ENCODE data around the gene PANK3.
A peak's percentile ranks its signal among the peaks of the same experiment; 100 is the strongest.
"Not testable (repeated sequence)": the region's sequence is repeated elsewhere in the genome, so short reads cannot be mapped to it uniquely, and the experiment has no call there.

PANK3 gene

DNA sequence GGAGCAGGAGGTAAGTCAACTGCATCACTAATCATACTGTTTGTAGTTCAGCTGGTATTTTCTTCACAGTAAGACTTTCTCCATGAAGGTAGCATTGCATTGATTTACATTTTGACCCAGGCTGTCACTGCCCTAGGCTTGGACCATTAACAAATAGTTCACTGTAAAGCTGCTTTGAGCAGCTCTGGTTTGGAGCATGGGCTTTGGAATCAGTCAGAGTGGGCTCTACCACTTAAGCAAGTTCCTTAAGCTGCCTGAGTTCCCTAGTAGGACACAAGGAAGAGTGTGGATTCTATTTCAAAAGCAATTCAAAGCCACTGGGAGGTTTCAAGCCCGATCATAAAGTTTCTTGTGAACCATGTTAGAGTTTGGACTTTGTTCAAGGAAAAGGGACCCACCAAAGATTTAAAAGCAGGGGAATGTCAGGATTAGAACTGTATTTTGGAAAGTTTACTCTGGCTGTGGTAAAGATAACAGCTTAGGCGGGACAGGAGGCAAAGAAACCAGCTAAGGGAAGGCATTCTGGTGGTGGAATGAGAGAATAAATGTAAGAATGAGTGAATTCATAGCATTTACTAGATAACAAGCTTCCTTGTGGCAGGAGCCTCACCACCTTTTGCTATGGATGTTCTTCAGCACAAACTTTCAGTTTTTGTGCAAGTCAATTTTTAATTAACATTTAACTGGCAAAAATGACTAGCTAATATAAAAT, 12.3 kb upstream of the PANK3 start:
- no peak for DNase-seq

DNA sequence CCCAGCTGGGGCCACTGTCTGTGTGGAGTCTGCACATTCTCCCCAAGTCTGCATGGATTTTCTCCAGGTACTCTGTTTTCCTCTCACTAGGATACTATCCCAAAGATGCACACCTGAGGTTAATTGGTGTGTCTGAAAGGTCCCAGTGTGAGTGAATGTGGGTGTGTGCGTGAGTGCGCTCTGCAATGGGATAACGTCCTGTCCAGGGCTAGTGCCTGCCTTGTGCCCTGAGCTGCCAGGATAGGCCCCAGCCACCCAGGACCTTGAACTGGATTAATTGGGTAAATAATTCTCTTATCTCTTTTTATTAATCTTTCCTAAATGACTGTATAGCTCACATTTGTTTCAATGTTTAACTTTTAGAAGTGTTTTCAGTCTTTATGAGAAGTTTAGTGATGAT, 11.5 kb upstream of the PANK3 start:
- DNase-seq: no peak

- no peak for DNase-seq
Measured at GRCh38 chr5:168587987-168588386, 8.8 kb upstream of the PANK3 start.

DNA sequence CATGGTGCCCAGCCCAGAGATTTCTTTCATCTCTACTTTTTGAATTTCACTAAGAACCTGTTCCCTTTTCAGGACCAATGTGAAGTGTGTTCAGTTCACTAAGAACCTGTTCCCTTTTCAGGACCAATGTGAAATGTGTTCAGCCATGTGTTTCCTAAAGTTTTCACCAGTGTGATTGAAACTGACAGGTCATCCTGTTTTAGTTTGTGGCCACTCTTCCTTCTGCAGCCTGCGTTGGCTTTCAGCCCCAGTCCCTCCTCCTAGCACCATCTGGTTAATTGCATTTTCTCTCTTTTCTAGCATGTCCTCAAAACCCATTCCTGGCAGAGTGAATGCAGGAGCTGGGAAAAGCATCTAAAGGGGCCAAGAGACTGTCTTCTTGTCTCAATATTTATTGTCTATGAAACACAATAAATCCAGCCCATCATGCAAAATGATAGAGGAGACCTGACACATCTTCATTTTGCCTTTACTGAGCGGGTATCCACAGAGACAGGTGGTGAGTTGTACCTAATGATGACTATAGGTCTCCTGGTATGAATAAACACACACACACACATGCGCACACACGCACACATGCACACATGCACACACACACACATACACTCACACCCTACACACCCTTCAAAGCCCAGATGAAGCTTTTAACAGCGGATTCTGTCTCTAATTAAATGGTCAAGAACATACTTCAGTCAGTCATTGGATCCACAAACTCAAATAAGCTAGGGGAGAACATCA, 6.1 kb upstream of the PANK3 start:
- no peak for DNase-seq

DNA sequence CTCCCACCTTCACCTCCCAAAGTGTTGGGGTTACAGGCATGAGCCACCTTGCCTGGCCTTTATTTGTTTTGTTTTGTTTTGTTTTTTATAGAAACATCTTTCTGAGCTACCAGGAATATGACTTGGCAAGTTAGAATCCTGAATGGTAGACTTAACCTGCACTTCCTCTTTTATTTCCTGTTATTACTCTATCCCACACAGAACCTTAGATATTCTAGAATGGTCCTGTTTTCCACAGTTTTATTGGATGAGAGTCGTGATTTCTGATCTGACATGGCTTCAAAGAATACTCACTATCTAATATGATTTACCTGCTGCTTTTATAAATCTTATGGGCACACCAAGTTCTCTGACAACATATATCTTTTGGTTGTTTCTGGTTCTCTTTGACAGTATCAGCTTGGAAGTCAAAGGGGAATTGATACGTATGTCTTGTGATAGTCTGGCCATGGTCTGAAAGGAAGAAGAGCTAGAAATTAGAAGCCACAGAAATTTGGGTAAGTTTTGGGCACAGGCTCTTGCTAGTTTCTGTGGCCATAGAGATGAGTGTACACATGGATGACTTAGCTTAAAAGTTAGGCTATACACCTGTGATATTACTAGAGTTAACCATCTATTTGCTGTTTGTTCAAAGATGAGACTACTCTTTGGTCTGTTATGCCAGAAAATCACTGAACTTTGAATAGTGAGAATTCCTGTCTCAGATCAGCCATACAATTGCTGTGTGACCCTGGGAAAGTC, 4.7 kb upstream of the PANK3 start:
- no peak for DNase-seq

DNA sequence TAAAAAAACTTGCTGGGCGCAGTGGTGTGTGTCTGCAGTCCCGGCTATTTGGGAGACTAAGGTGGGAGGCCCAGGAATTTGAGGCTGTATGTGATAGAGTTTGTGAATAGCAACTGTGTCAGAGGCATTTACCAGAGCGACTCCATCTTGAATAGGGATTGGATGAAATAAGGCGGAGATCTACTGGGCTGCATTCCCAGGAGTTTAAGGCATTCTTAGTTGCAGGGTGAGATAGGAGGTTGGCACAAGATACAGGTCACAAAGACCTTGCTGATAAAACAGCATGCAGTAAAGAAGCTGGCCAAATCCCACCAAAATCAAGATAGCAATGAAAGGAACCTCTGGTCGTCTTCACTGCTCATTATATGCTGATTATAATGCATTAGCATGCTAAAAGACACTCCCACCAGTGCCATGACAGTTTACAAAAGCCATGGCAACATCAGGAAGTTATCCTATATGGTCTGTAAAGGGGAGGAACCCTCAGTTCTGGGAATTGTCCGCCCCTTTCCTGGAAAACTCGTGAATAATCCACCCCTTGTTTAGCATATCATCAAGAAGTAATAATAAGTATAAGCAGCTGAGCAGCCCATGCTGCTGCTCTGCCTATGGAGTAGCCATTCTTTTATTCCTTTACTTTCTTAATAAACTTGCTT, 1.8 kb upstream of the PANK3 start:
- not testable (repeated sequence) for DNase-seq

GRCh38 chr5:168580227-168580508, 1.0 kb upstream of the PANK3 start:
- DNase-seq: peak in 1 of 2 experiments; percentile 21

- peak; percentile 97 to 98 for DNase-seq
Measured at GRCh38 chr5:168579488-168580226, 489 bp upstream of the PANK3 start.

GRCh38 chr5:168578006-168578405, 1.2 kb downstream of the PANK3 start:
- no peak for DNase-seq

DNA sequence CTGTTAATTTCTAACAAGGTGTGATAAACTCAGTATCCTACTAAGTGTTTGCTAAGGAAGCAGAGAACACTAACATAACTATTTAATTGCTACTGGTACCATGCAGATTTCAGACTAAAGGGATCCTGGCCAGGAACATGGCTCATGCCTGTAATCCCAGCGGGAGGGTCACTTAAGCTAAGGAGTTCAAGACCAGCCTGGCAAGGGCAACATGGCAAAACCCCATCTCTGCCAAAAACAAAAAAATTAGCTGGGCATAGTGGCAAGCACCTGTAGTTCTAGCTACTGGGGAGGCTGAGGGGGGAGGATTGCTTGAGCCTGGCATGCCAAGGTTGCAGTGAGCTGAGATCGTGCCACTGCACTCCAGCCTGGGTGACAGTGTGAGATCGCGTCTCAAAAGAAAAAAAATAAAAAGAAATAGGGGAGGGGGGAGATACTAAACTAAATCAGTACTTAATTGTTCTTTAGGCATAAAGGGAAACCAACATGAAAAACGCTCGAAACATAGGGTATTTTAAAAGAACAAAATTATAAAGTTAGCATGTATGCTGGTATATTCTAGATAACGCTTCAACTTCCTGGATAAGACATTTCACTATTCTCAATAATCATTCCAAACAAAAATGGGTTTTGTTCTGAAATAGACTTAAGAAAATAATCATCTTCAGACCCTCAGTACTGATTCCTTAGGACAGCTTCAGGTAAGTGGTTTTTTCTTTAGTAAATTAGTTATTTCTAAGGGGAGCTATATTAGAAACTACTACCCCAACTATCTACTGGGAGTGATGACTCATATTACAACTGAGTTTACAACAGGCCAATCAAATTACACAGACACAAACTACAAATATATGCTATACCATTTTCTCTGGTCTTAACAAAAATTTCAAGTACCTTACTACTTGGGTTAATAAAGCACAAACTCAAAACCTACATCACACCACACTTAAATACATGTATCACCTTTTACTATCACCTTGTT, 3.5 kb downstream of the PANK3 start:
- DNase-seq: no peak

- DNase-seq: not testable (repeated sequence)
Measured at GRCh38 chr5:168574156-168574555, 5.0 kb downstream of the PANK3 start.

GRCh38 chr5:168573663-168574062, 5.5 kb downstream of the PANK3 start:
- not testable (repeated sequence) for DNase-seq

- no peak for DNase-seq
Measured at GRCh38 chr5:168570490-168571328, 8.5 kb downstream of the PANK3 start.

DNA sequence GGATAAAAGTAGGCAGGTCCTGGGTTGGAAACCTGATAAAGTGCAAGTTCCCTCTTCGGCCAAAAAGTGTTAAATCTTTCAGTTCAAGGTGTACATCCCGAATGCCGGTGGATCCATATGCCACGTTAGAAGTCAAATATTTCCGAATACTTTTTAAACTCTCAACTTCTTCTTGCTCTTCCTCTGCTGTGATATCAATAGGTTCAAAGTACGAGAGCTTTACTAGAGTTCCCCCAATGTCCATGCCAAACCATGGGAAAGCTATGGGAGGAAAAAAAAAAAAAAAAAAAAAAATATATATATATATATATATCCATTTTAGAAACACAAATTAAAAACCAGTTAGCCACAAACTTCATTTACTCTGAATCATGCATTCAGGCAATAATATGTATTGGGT, 10.4 kb downstream of the PANK3 start:
- no peak for DNase-seq

- no peak for DNase-seq
Measured at GRCh38 chr5:168563959-168564358, 15.2 kb downstream of the PANK3 start.

DNA sequence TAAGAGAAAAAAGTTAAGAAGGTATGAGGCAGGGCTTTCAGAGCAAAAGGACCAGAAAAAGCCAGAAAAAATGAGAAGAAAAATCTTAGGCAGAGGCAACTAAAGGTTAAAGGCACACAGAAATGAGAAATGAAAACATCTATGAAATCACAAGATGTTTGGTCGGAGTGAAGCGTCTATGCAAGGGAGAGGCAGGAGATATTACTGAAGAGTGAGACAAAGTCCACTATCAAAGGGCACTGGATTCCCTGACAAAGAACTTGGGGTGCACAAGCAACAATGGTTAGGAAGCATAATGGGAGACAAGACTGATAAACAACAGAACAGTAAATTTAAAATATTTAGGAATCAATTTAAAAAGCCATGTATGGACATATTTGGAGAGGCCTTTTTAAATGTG, 16.9 kb downstream of the PANK3 start:
- no peak for DNase-seq

- no peak for DNase-seq
Measured at GRCh38 chr5:168557389-168557788, 21.8 kb downstream of the PANK3 start.

- DNase-seq: no peak
Measured at GRCh38 chr5:168553377-168554130, 25.6 kb downstream of the PANK3 start.

DNA sequence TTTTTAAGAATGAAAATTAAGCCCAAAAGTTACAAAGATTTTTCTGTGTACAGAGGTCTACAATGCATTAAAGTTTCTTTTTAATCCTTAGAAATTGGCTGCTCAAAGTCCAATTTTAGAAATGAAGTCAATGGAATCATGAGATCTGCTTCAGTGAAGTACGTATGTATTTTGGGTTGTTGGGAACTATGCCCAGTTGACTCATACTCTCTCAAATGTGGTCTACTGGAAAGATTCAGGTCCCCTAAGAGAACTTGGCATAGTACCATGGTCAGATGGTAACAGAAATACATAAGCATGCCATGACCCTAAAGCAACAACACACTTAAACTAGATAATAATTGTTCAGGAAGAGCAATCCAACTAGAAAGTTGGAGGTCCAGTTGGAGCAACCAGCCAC, 27.0 kb downstream of the PANK3 start:
- DNase-seq: no peak

- no peak for DNase-seq
Measured at GRCh38 chr5:168550656-168551055, 28.5 kb downstream of the PANK3 start.
